ENCODE measurements around the gene SH3D21.

The SH3D21 gene

GRCh38 chr1:36346741-36347370, 40.7 kb downstream of the SH3D21 start:
- H3K27me3 Mint-ChIP-seq: no peaks in the 10 kb centered on the region
- ATAC-seq (replicated peaks): no peak
- peak overlapping the region in 1 of 2 donors; percentile 41 for H3K27ac Mint-ChIP-seq
- H3K36me3 Mint-ChIP-seq (ENCODE audit: insufficient read depth): peaks cover 25% of the 10 kb centered on the region
- no peaks in the 10 kb centered on the region for H3K9me3 Mint-ChIP-seq
- H3K4me1 Mint-ChIP-seq (ENCODE audit: low read depth in 2 of 2): peaks cover 5 to 8% of the 10 kb centered on the region in 2 donors
- H3K4me3 Mint-ChIP-seq: no peak overlapping the region
- DNase-seq: no peak

- H3K36me3 Mint-ChIP-seq (ENCODE audit: insufficient read depth): peaks cover 36% of the 10 kb centered on the region
- no peak for DNase-seq
These were observed 43.1 kb downstream of the SH3D21 start for GRCh38 chr1:36349241-36349671.

GRCh38 chr1:36349839-36350238, 43.7 kb downstream of the SH3D21 start:
- Mint-ChIP-seq H3K4me1 (ENCODE audit: low read depth in 2 of 2) (peaks cover 5 to 11% of the 10 kb centered on the region in 2 donors), H3K4me3 (no peak overlapping the region), H3K27me3 (no peaks in the 10 kb centered on the region), H3K36me3 (ENCODE audit: insufficient read depth) (peaks cover 42% of the 10 kb centered on the region), H3K27ac (peak overlapping the region in 1 of 2 donors; percentile 81), H3K9me3 (no peaks in the 10 kb centered on the region)
- DNase-seq (no peak), ATAC-seq (replicated peaks) (no peak)

More at GRCh38 chr1:36349241-36349671, 43.1 kb downstream of the SH3D21 start:
- Mint-ChIP-seq H3K27me3 (no peaks in the 10 kb centered on the region), H3K27ac (peak overlapping the region in 1 of 2 donors; percentile 81), H3K4me3 (no peak overlapping the region), H3K9me3 (no peaks in the 10 kb centered on the region), H3K4me1 (ENCODE audit: low read depth in 2 of 2) (peaks cover 5 to 11% of the 10 kb centered on the region in 2 donors)
- ATAC-seq (replicated peaks): no peak

- Mint-ChIP-seq H3K27me3 (no peaks in the 10 kb centered on the region), H3K4me3 (peak overlapping the region; percentile 27 to 38), H3K36me3 (ENCODE audit: insufficient read depth) (peaks cover 42% of the 10 kb centered on the region)
These were observed 44.6 kb downstream of the SH3D21 start for GRCh38 chr1:36350659-36351226.

GRCh38 chr1:36351227-36351977, 45.2 kb downstream of the SH3D21 start:
- Mint-ChIP-seq H3K36me3 (ENCODE audit: insufficient read depth) (peaks cover 43% of the 10 kb centered on the region), H3K4me1 (ENCODE audit: low read depth in 2 of 2) (peaks cover 8 to 9% of the 10 kb centered on the region in 2 donors), H3K27me3 (no peaks in the 10 kb centered on the region), H3K27ac (peak overlapping the region in 1 of 2 donors; percentile 81), H3K9me3 (no peaks in the 10 kb centered on the region), H3K4me3 (no peak overlapping the region)
- ATAC-seq (replicated peaks) (no peak), DNase-seq (no peak)

More at GRCh38 chr1:36350659-36351226, 44.6 kb downstream of the SH3D21 start:
- Mint-ChIP-seq H3K27ac (peak overlapping the region; percentile 69 to 81), H3K9me3 (no peaks in the 10 kb centered on the region), H3K4me1 (ENCODE audit: low read depth in 2 of 2) (peaks cover 8 to 9% of the 10 kb centered on the region in 2 donors)
- ATAC-seq (replicated peaks): peak; percentile 97
- peak in 2 of 3 experiments; percentile 27 to 29 for DNase-seq

GRCh38 chr1:36352125-36352909, 46.1 kb downstream of the SH3D21 start:
- Mint-ChIP-seq H3K4me1 (ENCODE audit: low read depth in 2 of 2) (peaks cover 8 to 9% of the 10 kb centered on the region in 2 donors), H3K9me3 (no peaks in the 10 kb centered on the region), H3K36me3 (ENCODE audit: insufficient read depth) (peaks cover 46% of the 10 kb centered on the region), H3K27ac (peak overlapping the region in 1 of 2 donors; percentile 72), H3K27me3 (no peaks in the 10 kb centered on the region), H3K4me3 (no peak overlapping the region)
- DNase-seq (no peak), ATAC-seq (replicated peaks) (no peak)

- Mint-ChIP-seq H3K27ac (peak overlapping the region in 1 of 2 donors; percentile 49), H3K4me1 (ENCODE audit: low read depth in 2 of 2) (peaks cover 8 to 9% of the 10 kb centered on the region in 2 donors), H3K27me3 (no peaks in the 10 kb centered on the region), H3K4me3 (no peak overlapping the region), H3K36me3 (ENCODE audit: insufficient read depth) (peaks cover 45% of the 10 kb centered on the region), H3K9me3 (no peaks in the 10 kb centered on the region)
- DNase-seq: no peak
- ATAC-seq (replicated peaks): no peak
These were observed 47.0 kb downstream of the SH3D21 start for GRCh38 chr1:36352910-36353878.

GRCh38 chr1:36354486-36354885, 48.3 kb downstream of the SH3D21 start:
- Mint-ChIP-seq H3K27ac (no peak overlapping the region), H3K27me3 (no peaks in the 10 kb centered on the region), H3K4me3 (no peak overlapping the region), H3K9me3 (no peaks in the 10 kb centered on the region), H3K4me1 (ENCODE audit: low read depth in 2 of 2) (peaks cover 8 to 9% of the 10 kb centered on the region in 2 donors), H3K36me3 (ENCODE audit: insufficient read depth) (peaks cover 50% of the 10 kb centered on the region)
- DNase-seq (no peak), ATAC-seq (replicated peaks) (no peak)

GRCh38 chr1:36355811-36356210, 49.6 kb downstream of the SH3D21 start:
- ATAC-seq (replicated peaks): no peak
- H3K36me3 Mint-ChIP-seq (ENCODE audit: insufficient read depth): peaks cover 56% of the 10 kb centered on the region
- no peaks in the 10 kb centered on the region for H3K9me3 Mint-ChIP-seq
- no peak overlapping the region for H3K4me3 Mint-ChIP-seq
- H3K27me3 Mint-ChIP-seq: no peaks in the 10 kb centered on the region
- DNase-seq: no peak
- H3K4me1 Mint-ChIP-seq (ENCODE audit: low read depth in 2 of 2): peaks cover 12 to 14% of the 10 kb centered on the region in 2 donors
- peak overlapping the region in 1 of 2 donors; percentile 35 for H3K27ac Mint-ChIP-seq

GRCh38 chr1:36358514-36359084, 52.4 kb downstream of the SH3D21 start:
- no peak for ATAC-seq (replicated peaks)
- H3K4me1 Mint-ChIP-seq (ENCODE audit: low read depth in 2 of 2): peaks cover 6 to 13% of the 10 kb centered on the region in 2 donors
- no peak overlapping the region for H3K27ac Mint-ChIP-seq
- no peak overlapping the region for H3K4me3 Mint-ChIP-seq
- peaks cover 67% of the 10 kb centered on the region for H3K36me3 Mint-ChIP-seq (ENCODE audit: insufficient read depth)
- H3K9me3 Mint-ChIP-seq: no peaks in the 10 kb centered on the region
- no peaks in the 10 kb centered on the region for H3K27me3 Mint-ChIP-seq
- DNase-seq: no peak

- DNase-seq (no peak), ATAC-seq (replicated peaks) (no peak)
- no peak overlapping the region for H3K4me3 Mint-ChIP-seq
- no peaks in the 10 kb centered on the region for H3K27me3 Mint-ChIP-seq
- peak overlapping the region in 1 of 2 donors; percentile 41 for H3K27ac Mint-ChIP-seq
- peaks cover 6 to 13% of the 10 kb centered on the region in 2 donors for H3K4me1 Mint-ChIP-seq (ENCODE audit: low read depth in 2 of 2)
- H3K36me3 Mint-ChIP-seq (ENCODE audit: insufficient read depth): peaks cover 61% of the 10 kb centered on the region
- H3K9me3 Mint-ChIP-seq: no peaks in the 10 kb centered on the region
These were observed 53.2 kb downstream of the SH3D21 start for GRCh38 chr1:36359383-36359782.

Measured in effector memory CD8-positive, alpha-beta T cell (primary cell).